Epithelial cell of proximal tubule (primary cell): ENCODE data around the gene ATP1A3. TPM values are rescaled to one million over a fixed set of nuclear protein-coding genes. Genes with fewer than 3 reads are reported as not detected.

Experiments
- DNase-seq: peaks from one replicate; pipeline ENCODE4 v3.0.0-alpha.2; 2011; ENCODE audit warnings: low read depth
- H3K4me3 ChIP-seq: 2 replicates; pipeline ENCODE4 v1.5.1; 2011; ENCODE audit warnings: low read depth, mild to moderate bottlenecking, low read length
- total RNA-seq: library from RNA; depleted of rRNA; stranded (reverse); fragments of >200 nt; gene quantifications from 2 replicates; pipeline ENCODE4 v1.2.3, GENCODE V29; 2015
- TF ChIP-seq, protein P1 (sequence below): conservative IDR thresholded peaks from 2 replicates; pipeline ENCODE4 v1.5.1; 2012; ENCODE audit warnings: low read depth, mild to moderate bottlenecking, low read length

The ATP1A3 gene
- total RNA-seq, 1 donor from 2014 or later = not detected

DNA sequence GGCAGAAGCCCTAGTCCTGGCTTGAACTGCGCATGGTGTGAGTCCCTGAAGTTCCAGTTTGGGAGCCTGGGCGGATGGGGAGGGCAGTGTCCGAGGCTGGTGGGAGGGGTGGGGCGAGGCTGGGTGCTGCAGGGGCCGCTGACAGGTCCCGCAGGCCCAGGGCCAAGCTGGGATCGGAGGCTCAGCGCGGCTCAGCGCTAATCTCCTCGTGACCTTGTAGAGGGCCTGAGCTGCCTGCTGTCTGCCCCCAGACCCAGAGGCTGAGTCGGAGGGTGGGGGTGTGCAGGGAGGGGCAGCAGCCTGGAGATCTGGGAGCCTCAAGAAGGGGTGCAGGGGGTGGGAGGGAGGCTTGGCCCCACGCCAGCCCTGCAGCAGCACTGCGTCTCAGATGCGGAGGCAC lies 3.0 kb downstream of the ATP1A3 start:
- DNase-seq = no peak
- H3K4me3 ChIP-seq = no peak overlapping the region
- TF ChIP-seq, protein P1, sequence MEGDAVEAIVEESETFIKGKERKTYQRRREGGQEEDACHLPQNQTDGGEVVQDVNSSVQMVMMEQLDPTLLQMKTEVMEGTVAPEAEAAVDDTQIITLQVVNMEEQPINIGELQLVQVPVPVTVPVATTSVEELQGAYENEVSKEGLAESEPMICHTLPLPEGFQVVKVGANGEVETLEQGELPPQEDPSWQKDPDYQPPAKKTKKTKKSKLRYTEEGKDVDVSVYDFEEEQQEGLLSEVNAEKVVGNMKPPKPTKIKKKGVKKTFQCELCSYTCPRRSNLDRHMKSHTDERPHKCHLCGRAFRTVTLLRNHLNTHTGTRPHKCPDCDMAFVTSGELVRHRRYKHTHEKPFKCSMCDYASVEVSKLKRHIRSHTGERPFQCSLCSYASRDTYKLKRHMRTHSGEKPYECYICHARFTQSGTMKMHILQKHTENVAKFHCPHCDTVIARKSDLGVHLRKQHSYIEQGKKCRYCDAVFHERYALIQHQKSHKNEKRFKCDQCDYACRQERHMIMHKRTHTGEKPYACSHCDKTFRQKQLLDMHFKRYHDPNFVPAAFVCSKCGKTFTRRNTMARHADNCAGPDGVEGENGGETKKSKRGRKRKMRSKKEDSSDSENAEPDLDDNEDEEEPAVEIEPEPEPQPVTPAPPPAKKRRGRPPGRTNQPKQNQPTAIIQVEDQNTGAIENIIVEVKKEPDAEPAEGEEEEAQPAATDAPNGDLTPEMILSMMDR = no peak

DNA sequence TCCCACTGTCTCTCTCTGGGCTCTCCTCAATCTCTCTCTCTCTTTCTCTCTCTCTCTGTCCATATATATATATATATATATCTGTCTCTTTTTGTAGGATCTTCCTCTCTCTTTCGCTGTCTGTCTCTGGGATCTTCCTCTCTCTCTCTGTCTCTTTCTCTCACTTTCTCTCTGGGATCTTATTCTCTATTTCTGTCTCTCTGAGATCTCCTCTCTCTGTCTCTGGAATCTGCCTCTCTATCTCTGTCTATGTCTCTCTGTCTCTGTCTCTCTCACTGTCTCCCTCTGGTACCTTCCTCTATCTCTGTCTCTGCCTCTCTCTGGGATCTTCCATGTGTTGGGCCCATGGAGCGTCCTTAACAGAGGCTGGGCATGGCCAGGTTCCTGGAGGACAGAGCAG lies 3.4 kb downstream of the ATP1A3 start:
- H3K4me3 ChIP-seq = no peak overlapping the region
- DNase-seq = no peak
- TF ChIP-seq, protein P1 = no peak

DNA sequence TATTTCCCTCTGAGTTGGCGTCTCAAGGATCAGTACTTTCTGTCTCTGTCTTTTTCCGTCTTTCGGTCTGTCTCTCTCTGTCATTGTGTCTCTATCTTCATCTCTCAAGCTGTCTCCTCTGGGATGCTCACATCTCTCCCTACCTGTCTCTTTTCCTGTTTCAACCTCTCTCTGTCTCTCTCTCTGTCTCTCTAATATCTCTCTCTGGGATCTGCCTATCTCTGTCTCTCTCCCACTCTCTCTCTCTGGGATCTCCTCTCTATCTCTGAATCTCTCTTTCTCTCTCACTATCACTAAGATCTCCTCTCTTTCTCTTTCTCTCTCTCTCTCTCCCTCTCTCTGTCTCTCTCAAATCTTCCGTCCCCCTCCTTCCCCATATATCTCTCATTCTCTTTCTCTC lies 4.0 kb downstream of the ATP1A3 start:
- no peak overlapping the region for H3K4me3 ChIP-seq
- no peak for DNase-seq
- TF ChIP-seq, protein P1 = no peak

DNA sequence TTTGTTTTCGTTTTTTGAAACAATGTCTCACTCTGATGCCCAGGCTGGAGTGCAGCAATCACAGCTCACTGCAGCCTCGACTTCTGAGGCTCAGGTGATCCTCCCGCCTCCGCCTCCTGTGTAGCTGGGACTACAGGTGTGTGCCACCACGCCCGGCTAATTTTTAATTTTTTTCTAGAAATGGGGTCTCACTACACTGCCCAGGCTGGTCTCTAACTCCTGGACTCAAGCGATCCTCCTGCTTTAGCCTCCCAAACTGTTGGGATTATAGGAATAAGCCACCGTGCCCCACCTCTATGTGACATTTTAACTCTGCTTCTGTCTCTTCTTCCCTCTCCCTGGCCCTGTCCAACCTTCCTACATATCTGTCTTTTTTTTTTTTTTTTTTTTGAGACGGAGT lies 5.1 kb downstream of the ATP1A3 start:
- DNase-seq = no peak
- TF ChIP-seq, protein P1 = no peak

DNA sequence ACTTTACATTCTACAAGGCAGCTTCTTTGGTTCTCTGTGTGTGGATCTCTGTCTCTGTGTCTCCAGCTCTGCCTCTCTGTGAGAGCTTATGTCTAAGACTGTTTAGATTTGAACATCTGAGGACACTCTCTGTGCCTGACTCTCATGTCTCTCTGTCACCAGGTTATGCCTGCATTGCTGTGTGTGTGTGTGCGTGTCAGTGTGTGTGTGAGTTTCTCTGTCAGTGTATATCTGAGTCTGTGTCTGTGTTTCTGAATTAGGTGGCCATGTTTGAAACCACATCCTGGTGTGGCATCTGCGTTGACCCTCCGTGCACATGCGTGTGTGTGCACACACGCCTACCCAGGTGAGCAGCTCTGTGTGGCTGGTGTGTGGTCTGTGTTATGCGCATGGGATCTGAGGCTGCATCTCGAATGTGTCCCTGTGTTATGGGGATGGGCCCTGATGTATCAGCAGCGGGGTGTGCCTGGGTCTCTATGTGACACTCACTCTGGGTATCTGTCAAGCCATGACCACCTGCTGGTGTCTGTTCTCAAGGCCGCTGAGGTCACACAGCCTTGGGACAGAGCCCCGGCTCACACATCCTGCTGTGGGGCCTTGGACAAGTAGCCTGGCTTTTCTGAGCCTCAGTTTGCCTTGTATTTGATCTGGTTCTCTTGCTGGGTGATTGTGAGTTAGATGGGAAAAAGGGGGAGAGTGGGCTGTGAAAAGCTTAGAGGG lies 6.7 kb downstream of the ATP1A3 start:
- TF ChIP-seq, protein P1 = no peak
- no peak for DNase-seq
- no peak overlapping the region for H3K4me3 ChIP-seq

More for the DNA sequence above, 5.1 kb downstream of the ATP1A3 start:
- H3K4me3 ChIP-seq = no peak overlapping the region

DNA sequence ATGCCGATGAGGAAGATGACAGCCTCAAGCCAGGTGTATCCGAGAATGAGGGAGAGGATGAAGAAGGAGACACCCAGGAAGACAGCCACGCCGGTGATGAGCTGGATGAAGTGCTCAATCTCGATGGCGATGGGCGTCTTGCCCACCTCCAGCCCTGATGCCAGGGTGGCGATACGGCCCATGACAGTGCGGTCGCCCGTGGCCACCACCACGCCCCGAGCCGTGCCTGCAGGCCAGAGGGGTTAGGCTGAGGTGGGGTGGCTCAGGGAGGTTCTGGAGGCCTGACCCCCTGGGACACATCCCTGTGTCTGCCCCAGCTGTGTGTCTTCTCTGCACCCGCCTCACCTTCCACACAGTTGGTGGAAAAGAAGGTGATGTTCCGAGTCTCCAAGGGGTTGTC lies 9.1 kb downstream of the ATP1A3 start:
- TF ChIP-seq, protein P1 = no peak
- no peak for DNase-seq
- H3K4me3 ChIP-seq = no peak overlapping the region

DNA sequence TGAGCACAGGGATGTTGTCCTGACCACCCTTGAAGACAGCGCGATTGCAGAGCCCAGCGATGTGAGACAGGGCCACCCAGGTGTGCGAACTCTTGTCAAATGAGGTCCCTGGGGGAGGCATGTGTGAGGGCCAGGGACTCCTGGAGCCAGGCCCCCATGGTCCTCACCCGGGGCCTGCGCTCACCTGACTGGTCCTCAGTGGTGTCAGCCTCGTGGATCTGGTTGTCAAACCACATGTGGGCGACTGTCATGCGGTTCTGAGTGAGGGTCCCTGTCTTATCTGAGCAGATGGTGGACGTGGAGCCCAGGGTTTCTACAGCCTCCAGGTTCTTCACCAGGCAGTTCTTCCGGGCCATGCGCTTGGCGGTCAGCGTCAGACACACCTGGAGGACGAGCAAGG lies 12.3 kb downstream of the ATP1A3 start:
- TF ChIP-seq, protein P1 = no peak
- no peak for DNase-seq
- H3K4me3 ChIP-seq = no peak overlapping the region
